Measurements from ENCODE around the gene TTC28.
"Not testable (repeated sequence)": the region's sequence is repeated elsewhere in the genome, so short reads cannot be mapped to it uniquely, and the experiment has no call there.

Gene TTC28

GRCh38 chr22:28678170-28678569 is 1.5 kb downstream of the TTC28 start:
- DNase-seq (ENCODE audit: low read depth) = not testable (repeated sequence)

- no peak for DNase-seq (ENCODE audit: low read depth)
These were observed 5.5 kb downstream of the TTC28 start for GRCh38 chr22:28674121-28674563.

DNA sequence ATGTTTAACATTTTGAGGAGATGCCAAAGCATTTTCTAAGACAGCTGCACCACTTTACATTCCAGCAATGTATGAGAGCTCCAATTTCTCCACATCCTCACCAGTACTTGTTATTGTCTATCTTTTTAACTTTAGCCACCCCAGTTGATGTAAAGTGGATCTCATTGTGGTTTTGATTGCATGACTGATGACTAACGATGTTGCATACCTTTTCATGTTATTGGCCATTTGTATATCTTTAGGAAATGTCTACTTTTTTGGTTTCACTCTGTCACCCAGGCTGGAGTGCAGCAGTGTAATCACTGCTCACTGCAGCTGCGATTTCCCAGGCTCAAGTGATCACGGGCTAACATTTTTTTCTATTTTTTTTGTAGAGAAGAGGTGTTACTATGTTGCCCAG is 8.9 kb downstream of the TTC28 start:
- DNase-seq (ENCODE audit: low read depth) = no peak

DNA sequence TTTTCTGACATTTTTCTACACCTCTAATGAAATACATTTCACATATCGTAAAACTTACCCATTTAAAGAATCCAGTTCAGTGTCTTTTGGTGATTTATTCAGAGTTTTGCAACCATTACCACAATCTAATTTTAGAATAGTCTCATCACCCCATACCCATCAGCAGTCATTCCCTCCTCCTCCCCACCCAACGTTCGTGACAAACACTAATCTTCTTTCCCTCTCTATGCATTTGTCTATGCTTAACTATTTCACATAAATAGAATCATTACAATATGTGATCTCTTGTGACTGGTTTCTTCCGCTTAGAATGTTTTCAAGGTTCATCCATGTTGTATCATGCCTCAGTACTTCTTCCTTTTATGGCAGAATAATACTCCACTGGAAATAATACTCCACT is 9.5 kb downstream of the TTC28 start:
- DNase-seq (ENCODE audit: low read depth) = no peak

DNA sequence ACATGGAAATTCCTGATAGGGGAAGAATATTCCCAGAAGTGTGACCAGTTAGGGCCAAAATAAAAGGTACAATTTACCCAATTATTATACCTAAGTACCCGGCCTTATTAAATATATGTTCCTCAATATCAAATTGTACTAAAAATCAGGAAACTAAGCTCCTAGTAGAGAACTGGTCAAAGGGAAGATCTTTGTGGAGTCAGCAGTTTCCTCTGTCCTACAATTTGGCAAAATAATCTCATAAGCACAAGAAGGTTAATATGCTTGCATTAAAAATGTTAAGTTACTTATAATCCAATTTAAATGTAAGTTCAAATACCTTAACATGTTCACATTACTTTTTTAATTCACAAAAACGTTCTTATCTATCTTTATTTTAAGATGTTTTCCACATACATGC is 10.3 kb downstream of the TTC28 start:
- no peak for DNase-seq (ENCODE audit: low read depth)

GRCh38 chr22:28663569-28663942 is 16.1 kb downstream of the TTC28 start:
- DNase-seq (ENCODE audit: low read depth) = not testable (repeated sequence)

DNA sequence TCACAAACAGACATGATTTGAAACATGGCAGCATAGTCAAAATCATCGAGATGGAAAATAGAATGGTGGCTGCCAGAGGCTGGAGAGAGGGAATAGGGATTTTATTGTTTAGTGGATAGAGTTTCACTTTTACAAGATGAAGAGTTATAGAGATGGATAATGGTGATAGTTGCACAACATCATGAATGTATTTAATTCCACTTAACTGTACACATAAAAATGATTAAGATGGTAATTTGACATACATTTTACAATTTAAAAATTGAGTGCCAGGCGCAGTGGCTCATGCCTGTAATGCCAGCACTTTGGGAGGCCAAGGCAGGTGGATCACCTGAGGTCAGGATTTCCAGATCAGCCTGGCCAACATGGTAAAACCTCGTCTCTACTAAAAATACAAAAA is 21.2 kb downstream of the TTC28 start:
- no peak for DNase-seq (ENCODE audit: low read depth)

DNA sequence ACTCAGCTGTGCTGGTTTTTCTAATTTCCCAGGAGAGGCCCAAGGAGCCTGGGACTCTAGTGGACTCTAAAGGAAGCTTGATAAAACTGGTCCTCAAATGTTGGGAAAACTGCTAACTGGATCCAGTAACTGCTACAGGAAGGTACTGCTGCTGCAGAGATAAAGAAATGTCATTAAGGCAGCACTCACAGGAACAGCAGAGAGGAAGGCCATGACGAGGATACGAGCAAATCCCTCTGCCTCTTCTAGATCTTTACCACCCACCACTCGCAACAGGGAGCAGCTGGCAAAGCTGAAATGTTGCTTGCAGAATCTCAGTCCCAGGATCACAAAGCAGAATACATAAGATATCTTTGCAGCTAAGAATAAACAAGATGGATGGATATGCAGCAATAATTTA is 23.5 kb downstream of the TTC28 start:
- DNase-seq (ENCODE audit: low read depth) = no peak

- DNase-seq (ENCODE audit: low read depth) = no peak
These were observed 29.2 kb downstream of the TTC28 start for GRCh38 chr22:28650463-28650862.

DNA sequence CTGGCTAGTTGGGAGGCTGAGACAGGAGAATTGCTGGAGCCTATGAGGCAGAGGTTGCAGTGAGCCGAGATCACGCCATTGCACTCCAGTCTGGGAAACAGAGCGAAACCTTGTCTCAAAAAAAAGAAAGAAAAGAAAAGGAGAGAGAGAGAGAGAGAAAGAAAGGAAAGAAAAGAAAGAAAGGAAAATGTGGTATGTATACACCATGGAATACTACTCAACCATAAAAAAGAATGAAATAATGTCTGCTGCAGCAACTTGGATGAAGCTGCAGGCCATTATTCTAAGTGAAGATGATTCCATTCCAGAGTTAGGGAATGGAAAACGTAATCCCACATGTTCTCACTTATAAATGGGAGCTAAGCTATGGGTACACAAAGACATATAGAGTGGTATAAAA is 30.8 kb downstream of the TTC28 start:
- no peak for DNase-seq (ENCODE audit: low read depth)

- DNase-seq (ENCODE audit: low read depth) = no peak
These were observed 32.4 kb downstream of the TTC28 start for GRCh38 chr22:28647216-28647615.

GRCh38 chr22:28639321-28639720 is 40.3 kb downstream of the TTC28 start:
- DNase-seq (ENCODE audit: low read depth) = no peak

DNA sequence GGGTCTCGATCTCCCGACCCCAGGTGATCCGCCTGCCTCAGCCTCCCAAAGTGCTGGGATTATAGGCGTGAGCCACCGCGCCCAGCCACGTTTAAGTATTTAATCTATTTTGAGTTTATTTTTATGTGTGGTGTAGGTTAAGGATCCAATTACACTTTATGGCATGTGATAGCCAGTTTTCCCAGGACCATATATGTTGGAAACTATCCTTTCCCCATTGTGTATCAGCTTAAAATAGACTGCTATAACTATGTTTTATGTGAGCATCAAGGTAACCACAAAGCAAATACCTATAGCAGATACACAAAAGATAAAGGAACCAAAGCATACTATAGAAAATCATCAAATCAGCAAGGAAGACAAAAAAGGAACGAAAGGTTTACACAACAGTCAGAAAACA is 42.4 kb downstream of the TTC28 start:
- no peak for DNase-seq (ENCODE audit: low read depth)

DNA sequence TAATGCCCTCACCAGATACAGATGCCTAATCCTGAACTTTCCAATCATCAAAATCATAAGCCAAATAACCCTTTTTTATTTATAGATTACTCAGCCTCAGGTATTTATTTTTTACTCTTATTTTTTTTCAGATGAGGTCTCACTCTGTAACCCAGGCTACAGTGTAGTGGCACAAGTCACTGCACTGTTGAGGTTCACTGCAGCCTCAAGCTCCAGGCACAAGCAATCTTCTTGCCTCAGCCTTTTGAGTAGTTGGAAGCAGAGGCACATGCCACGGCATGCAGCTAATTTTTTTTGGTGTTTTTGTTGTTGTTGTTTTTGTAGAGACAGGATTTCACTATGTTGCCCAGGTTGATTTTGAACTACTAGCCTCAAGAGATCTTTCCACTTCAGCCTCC is 49.5 kb downstream of the TTC28 start:
- DNase-seq (ENCODE audit: low read depth) = no peak

- no peak for DNase-seq (ENCODE audit: low read depth)
These were observed 50.0 kb downstream of the TTC28 start for GRCh38 chr22:28629420-28630176.

DNA sequence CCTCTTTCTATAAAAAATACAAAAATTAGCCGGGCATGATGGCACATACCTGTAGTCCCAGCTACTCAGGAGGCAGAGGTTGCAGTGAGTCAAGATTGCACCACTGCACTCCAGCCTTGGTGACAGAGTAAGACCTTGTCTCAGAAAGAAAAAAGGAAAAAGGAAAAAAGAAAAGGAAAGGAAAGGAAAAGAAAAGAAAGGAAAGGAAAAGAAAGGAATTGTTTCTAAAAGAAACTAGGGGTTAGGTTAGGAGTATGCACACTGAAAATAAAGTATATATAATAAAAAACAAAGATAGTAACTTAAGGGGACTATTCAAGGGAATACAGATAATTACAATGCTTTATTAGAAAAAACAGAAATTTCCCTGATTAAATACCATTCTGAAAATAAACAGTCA is 50.9 kb downstream of the TTC28 start:
- no peak for DNase-seq (ENCODE audit: low read depth)

GRCh38 chr22:28627791-28628190 is 51.8 kb downstream of the TTC28 start:
- DNase-seq (ENCODE audit: low read depth) = no peak

- DNase-seq (ENCODE audit: low read depth) = no peak
These were observed 59.3 kb downstream of the TTC28 start for GRCh38 chr22:28620244-28620922.

DNA sequence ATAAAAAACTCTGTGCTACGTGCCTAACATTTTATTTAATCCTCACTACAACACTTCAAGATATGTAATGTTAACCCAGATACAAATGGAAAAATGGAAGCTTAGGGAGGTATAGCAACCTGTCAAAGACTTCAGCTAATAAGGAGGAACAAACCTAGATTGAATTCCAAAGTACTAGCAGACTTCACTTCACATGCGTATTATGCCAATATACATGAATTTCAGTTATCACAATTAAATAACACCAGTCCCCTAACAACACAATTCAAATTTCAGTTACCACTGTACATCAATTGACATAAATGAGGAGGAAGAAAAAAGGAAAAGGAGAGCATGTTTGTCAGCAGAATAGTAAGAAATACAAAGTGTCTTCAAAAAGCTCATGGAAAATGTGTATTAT is 60.4 kb downstream of the TTC28 start:
- DNase-seq (ENCODE audit: low read depth) = no peak

DNA sequence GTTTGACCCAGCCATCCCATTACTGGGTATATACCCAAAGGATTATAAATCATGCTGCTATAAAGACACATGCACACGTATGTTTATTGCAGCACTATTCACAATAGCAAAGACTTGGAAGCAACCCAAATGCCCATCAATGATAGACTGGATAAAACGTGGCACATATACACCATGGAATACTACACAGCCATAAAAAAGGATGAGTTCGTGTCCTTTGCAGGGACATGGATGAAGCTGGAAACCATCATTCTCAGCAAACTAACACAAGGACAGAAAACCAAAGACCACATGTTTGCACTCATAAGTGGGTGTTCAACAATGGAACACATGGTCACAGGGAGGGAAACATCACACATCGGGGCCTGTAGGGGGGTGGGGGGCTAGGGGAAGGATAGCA is 64.2 kb downstream of the TTC28 start:
- DNase-seq (ENCODE audit: low read depth) = not testable (repeated sequence)

GRCh38 chr22:28609921-28610320 is 69.7 kb downstream of the TTC28 start:
- DNase-seq (ENCODE audit: low read depth) = no peak

GRCh38 chr22:28608546-28608945 is 71.1 kb downstream of the TTC28 start:
- no peak for DNase-seq (ENCODE audit: low read depth)

DNA sequence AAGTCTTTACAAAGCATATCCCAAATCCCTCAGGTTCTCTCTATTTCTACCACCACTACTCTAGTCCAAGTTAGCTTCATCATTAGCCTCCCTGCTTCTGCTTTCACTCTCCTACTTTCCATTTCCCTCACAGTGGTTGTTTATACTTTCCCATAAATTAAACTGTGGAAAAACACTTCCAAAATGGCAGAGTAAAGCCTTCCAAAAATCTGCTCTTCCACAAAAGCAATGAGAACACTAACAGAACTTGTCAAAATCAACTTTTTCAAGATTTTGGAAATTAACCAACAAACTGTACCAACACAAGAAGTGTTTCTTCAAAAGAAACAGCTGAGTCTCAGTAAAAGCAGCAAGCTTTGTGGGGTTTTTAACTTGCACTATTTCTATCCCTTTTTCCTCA is 71.8 kb downstream of the TTC28 start:
- DNase-seq (ENCODE audit: low read depth) = no peak
